GM23338 (cell line): ENCODE results near the gene SLC4A4. TPM values are rescaled to one million over a fixed set of nuclear protein-coding genes. Genes with fewer than 3 reads are reported as not detected.

ENCODE experiments used
- ATAC-seq: fragments of 200-7000 bp; cut with Tn5 transposase; 3 replicates; pipeline ENCODE4 v1.9.1; 2020
- DNase-seq: peaks from one replicate; pipeline ENCODE4 v3.0.0-alpha.2; 2015; ENCODE audit warnings: low spot score
- H2AFZ ChIP-seq: fragments of 200-600 bp; sonication (generic); 2 replicates; pipeline ENCODE4 v1.8.0; 2016; ENCODE audit warnings: antibody characterized with exemption, mild to moderate bottlenecking, moderate library complexity
- H3F3A ChIP-seq: fragments of 200-600 bp; sonication (generic); replicated peaks from 2 replicates; pipeline ENCODE4 v1.8.0; 2017; ENCODE audit warnings: antibody characterized with exemption, mixed run types, low read depth
- H3K27ac ChIP-seq: fragments of 200-600 bp; sonication (generic); 2 replicates; pipeline ENCODE4 v1.6.1; 2016; ENCODE audit warnings: low read depth
- H3K27me3 ChIP-seq: fragments of 200-600 bp; sonication (generic); 2 replicates; pipeline ENCODE4 v1.8.0; 2016; ENCODE audit warnings: mild to moderate bottlenecking, mixed run types, moderate library complexity; ENCODE audit not compliant: insufficient read depth
- H3K36me3 ChIP-seq: fragments of 200-600 bp; sonication (generic); 2 replicates; pipeline ENCODE4 v1.8.0; 2016; ENCODE audit warnings: mild to moderate bottlenecking; ENCODE audit not compliant: insufficient read depth
- H3K4me1 ChIP-seq: fragments of 200-600 bp; sonication (generic); 2 replicates; pipeline ENCODE4 v1.8.0; 2016; ENCODE audit warnings: mild to moderate bottlenecking, moderate library complexity; ENCODE audit not compliant: insufficient read depth
- H3K4me2 ChIP-seq: fragments of 200-600 bp; sonication (generic); 2 replicates; pipeline ENCODE4 v1.7.1; 2017; ENCODE audit warnings: mixed run types
- H3K4me3 ChIP-seq: fragments of 200-600 bp; sonication (generic); 2 replicates; pipeline ENCODE4 v1.6.1; 2016; ENCODE audit warnings: mixed run types
- H3K79me2 ChIP-seq: fragments of 200-600 bp; sonication (generic); replicated peaks from 2 replicates; pipeline ENCODE4 v1.8.0; 2017; ENCODE audit warnings: mild to moderate bottlenecking; ENCODE audit not compliant: insufficient read depth
- H3K9me2 ChIP-seq: fragments of 200-600 bp; sonication (generic); 2 replicates; pipeline ENCODE4 v1.8.0; 2017; ENCODE audit not compliant: insufficient read depth
- H4K20me1 ChIP-seq: fragments of 200-600 bp; sonication (generic); replicated peaks from 2 replicates; pipeline ENCODE4 v1.8.0; 2017; ENCODE audit warnings: mild to moderate bottlenecking; ENCODE audit not compliant: insufficient read depth
- H3K27ac Mint-ChIP-seq: 2 replicates; pipeline ENCODE4 v1.8.0; 2020; ENCODE audit warnings: inconsistent platforms, mild to moderate bottlenecking, moderate library complexity, mixed read lengths
- H3K27me3 Mint-ChIP-seq: 3 replicates; pipeline ENCODE4 v1.8.0; 2022; ENCODE audit warnings: low read depth, mild to moderate bottlenecking, moderate library complexity, mixed read lengths, inconsistent platforms; ENCODE audit not compliant: insufficient read depth, poor library complexity
- H3K36me3 Mint-ChIP-seq: 3 replicates; pipeline ENCODE4 v1.8.0; 2021; ENCODE audit warnings: low read depth, mild to moderate bottlenecking, inconsistent platforms, moderate library complexity, mixed read lengths
- H3K4me1 Mint-ChIP-seq: 3 replicates; pipeline ENCODE4 v1.8.0; 2020; ENCODE audit warnings: mild to moderate bottlenecking, inconsistent platforms, mixed read lengths
- H3K4me3 Mint-ChIP-seq: 3 replicates; pipeline ENCODE4 v1.8.0; 2021; ENCODE audit warnings: moderate library complexity, mild to moderate bottlenecking, inconsistent platforms, mixed read lengths
- H3K9me3 Mint-ChIP-seq: 3 replicates; pipeline ENCODE4 v1.8.0; 2020; ENCODE audit warnings: moderate library complexity, mild to moderate bottlenecking, inconsistent platforms, mixed read lengths
- CTCF ChIP-seq, 2 experiments: fragments of 200-600 bp in 1 of 2; sonication (generic) in 1 of 2; conservative IDR thresholded peaks; 2 replicates each; pipeline versions ENCODE4 v1.5.1 to v1.6.1; 2016 to 2017; ENCODE audit warnings: antibody characterized with exemption in 2 of 2, low read depth in 2 of 2, mild to moderate bottlenecking in 2 of 2, moderate library complexity in 1 of 2
- EZH2 ChIP-seq: fragments of 200-600 bp; sonication (generic); IDR thresholded peaks from one replicate; pipeline ENCODE4 v1.8.0; 2017; ENCODE audit warnings: antibody characterized with exemption, mild to moderate bottlenecking, low read depth; ENCODE audit not compliant: unreplicated experiment
- EZH2phosphoT487 ChIP-seq: fragments of 200-600 bp; sonication (generic); IDR thresholded peaks from one replicate; pipeline ENCODE4 v1.8.1; 2018; ENCODE audit warnings: antibody characterized with exemption; ENCODE audit not compliant: unreplicated experiment
- NANOG ChIP-seq: IDR thresholded peaks from 2 replicates; pipeline ENCODE4 v1.6.1; 2016; ENCODE audit warnings: antibody characterized with exemption, borderline replicate concordance
- REST ChIP-seq: IDR thresholded peaks from one replicate; pipeline ENCODE4 v1.6.1; 2018; ENCODE audit warnings: antibody characterized with exemption; ENCODE audit not compliant: unreplicated experiment
- STAT1 ChIP-seq: IDR thresholded peaks from one replicate; pipeline ENCODE4 v1.6.1; 2016; ENCODE audit warnings: antibody characterized with exemption; ENCODE audit not compliant: unreplicated experiment
- ZNF114 ChIP-seq: fragments of 250-450 bp; sonication (Bioruptor Pico); IDR thresholded peaks from 2 replicates; pipeline ENCODE4 v1.5.0; 2020; ENCODE audit warnings: mild to moderate bottlenecking, moderate library complexity
- ZNF331 ChIP-seq: fragments of 250-450 bp; sonication (Bioruptor Pico); IDR thresholded peaks from 2 replicates; pipeline ENCODE4 v1.5.0; 2020; ENCODE audit warnings: low read depth, mild to moderate bottlenecking, moderate library complexity
- polyA plus RNA-seq: library from polyadenylated mRNA; unstranded; fragments of >200 nt; fragmentation: Nextera tagmentation; extraction: Ambion mirVana; gene quantifications from 2 replicates; pipeline ENCODE4 v1.2.1, GENCODE V29; 2016
- total RNA-seq: library from RNA; depleted of rRNA; stranded (reverse); fragments of >200 nt; shearing (Covaris generic); gene quantifications from 2 replicates; pipeline ENCODE4 v1.2.3, GENCODE V29; 2014
- TF ChIP-seq, protein P1 (sequence below): fragments of 250-450 bp; sonication (Bioruptor Pico); IDR thresholded peaks from 2 replicates; pipeline ENCODE4 v1.5.0; 2020; ENCODE audit warnings: mild to moderate bottlenecking, moderate library complexity

The SLC4A4 gene
- total and polyA plus RNA-seq, 2 experiments from 2014 or later: 1.0 to 1.5 TPM

- H3K27me3 ChIP-seq: no peaks in the 10 kb centered on the region
- no peak for ATAC-seq
- H3K27me3 Mint-ChIP-seq: peaks cover 5% of the 10 kb centered on the region
- no peaks in the 10 kb centered on the region for H3K79me2 ChIP-seq
- H3K36me3 ChIP-seq: no peaks in the 10 kb centered on the region
- H3K4me3 Mint-ChIP-seq: no peak overlapping the region
- H3K27ac ChIP-seq: no peak overlapping the region
- H4K20me1 ChIP-seq: no peaks in the 10 kb centered on the region
- peaks cover 7% of the 10 kb centered on the region; the same call in 1 of the 3 replicates for H3K36me3 Mint-ChIP-seq
- H3K9me2 ChIP-seq: no peaks in the 10 kb centered on the region
- no peak for DNase-seq
- H3K4me2 ChIP-seq: no peak overlapping the region
- no peak overlapping the region for H3K4me3 ChIP-seq
- H3K4me1 ChIP-seq: peaks cover 13% of the 10 kb centered on the region; the same call in 1 of the 2 replicates
- TF ChIP-seq REST: no peak
- TF ChIP-seq ZNF331 (CRISPR knock-in tag): no peak
- TF ChIP-seq EZH2phosphoT487: no peak
- TF ChIP-seq STAT1: no peak
- TF ChIP-seq ZNF114 (CRISPR knock-in tag): no peak
- TF ChIP-seq NANOG: no peak
- no peaks in the 10 kb centered on the region for H3F3A ChIP-seq
- peaks cover 16% of the 10 kb centered on the region for H3K4me1 Mint-ChIP-seq
- no peak overlapping the region for H2AFZ ChIP-seq
- peaks cover 3% of the 10 kb centered on the region; the same call in 2 of the 3 replicates for H3K9me3 Mint-ChIP-seq
- no peak overlapping the region for H3K27ac Mint-ChIP-seq
These were observed 249.2 kb downstream of the SLC4A4 start for GRCh38 chr4:71587995-71588394.

GRCh38 chr4:71592793-71593192 is 254.0 kb downstream of the SLC4A4 start:
- H3K27me3 Mint-ChIP-seq: peaks cover 7% of the 10 kb centered on the region

More at GRCh38 chr4:71592793-71593192, 254.0 kb downstream of the SLC4A4 start:
- ATAC-seq: no peak
- H3F3A ChIP-seq: no peaks in the 10 kb centered on the region
- no peak overlapping the region for H3K4me3 ChIP-seq
- H3K4me3 Mint-ChIP-seq: 0 out of 3 replicates have a peak overlapping the region, but pooled peaks have one; percentile 22
- no peak for DNase-seq
- H3K79me2 ChIP-seq: no peaks in the 10 kb centered on the region
- H3K27ac ChIP-seq: no peak overlapping the region
- TF ChIP-seq EZH2 (no peak), ZNF331 (CRISPR knock-in tag) (no peak), CTCF (conservative IDR thresholded peaks at IDR 0.05; ENCODE audit: low read depth in 2 of 2) (no peak)
- TF ChIP-seq, protein P1, sequence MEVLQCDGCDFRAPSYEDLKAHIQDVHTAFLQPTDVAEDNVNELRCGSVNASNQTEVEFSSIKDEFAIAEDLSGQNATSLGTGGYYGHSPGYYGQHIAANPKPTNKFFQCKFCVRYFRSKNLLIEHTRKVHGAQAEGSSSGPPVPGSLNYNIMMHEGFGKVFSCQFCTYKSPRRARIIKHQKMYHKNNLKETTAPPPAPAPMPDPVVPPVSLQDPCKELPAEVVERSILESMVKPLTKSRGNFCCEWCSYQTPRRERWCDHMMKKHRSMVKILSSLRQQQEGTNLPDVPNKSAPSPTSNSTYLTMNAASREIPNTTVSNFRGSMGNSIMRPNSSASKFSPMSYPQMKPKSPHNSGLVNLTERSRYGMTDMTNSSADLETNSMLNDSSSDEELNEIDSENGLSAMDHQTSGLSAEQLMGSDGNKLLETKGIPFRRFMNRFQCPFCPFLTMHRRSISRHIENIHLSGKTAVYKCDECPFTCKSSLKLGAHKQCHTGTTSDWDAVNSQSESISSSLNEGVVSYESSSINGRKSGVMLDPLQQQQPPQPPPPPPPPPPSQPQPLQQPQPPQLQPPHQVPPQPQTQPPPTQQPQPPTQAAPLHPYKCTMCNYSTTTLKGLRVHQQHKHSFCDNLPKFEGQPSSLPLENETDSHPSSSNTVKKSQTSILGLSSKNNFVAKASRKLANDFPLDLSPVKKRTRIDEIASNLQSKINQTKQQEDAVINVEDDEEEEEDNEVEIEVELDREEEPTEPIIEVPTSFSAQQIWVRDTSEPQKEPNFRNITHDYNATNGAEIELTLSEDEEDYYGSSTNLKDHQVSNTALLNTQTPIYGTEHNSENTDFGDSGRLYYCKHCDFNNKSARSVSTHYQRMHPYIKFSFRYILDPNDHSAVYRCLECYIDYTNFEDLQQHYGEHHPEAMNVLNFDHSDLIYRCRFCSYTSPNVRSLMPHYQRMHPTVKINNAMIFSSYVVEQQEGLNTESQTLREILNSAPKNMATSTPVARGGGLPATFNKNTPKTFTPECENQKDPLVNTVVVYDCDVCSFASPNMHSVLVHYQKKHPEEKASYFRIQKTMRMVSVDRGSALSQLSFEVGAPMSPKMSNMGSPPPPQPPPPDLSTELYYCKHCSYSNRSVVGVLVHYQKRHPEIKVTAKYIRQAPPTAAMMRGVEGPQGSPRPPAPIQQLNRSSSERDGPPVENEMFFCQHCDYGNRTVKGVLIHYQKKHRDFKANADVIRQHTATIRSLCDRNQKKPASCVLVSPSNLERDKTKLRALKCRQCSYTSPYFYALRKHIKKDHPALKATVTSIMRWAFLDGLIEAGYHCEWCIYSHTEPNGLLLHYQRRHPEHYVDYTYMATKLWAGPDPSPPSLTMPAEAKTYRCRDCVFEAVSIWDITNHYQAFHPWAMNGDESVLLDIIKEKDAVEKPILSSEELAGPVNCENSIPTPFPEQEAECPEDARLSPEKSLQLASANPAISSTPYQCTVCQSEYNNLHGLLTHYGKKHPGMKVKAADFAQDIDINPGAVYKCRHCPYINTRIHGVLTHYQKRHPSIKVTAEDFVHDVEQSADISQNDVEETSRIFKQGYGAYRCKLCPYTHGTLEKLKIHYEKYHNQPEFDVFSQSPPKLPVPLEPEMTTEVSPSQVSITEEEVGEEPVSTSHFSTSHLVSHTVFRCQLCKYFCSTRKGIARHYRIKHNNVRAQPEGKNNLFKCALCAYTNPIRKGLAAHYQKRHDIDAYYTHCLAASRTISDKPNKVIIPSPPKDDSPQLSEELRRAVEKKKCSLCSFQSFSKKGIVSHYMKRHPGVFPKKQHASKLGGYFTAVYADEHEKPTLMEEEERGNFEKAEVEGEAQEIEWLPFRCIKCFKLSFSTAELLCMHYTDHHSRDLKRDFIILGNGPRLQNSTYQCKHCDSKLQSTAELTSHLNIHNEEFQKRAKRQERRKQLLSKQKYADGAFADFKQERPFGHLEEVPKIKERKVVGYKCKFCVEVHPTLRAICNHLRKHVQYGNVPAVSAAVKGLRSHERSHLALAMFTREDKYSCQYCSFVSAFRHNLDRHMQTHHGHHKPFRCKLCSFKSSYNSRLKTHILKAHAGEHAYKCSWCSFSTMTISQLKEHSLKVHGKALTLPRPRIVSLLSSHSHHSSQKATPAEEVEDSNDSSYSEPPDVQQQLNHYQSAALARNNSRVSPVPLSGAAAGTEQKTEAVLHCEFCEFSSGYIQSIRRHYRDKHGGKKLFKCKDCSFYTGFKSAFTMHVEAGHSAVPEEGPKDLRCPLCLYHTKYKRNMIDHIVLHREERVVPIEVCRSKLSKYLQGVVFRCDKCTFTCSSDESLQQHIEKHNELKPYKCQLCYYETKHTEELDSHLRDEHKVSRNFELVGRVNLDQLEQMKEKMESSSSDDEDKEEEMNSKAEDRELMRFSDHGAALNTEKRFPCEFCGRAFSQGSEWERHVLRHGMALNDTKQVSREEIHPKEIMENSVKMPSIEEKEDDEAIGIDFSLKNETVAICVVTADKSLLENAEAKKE (CRISPR knock-in tag): no peak
- peaks cover 3% of the 10 kb centered on the region; the same call in 1 of the 3 replicates for H3K36me3 Mint-ChIP-seq
- H3K36me3 ChIP-seq: no peaks in the 10 kb centered on the region
- H3K4me2 ChIP-seq: peak overlapping the region; percentile 15
- H3K9me3 Mint-ChIP-seq: no peaks in the 10 kb centered on the region; the same call in 1 of the 3 replicates
- peak overlapping the region; percentile 73; the same call in 1 of the 2 replicates for H3K27ac Mint-ChIP-seq
- H4K20me1 ChIP-seq: no peaks in the 10 kb centered on the region
- H3K9me2 ChIP-seq: no peaks in the 10 kb centered on the region
- peaks cover 26% of the 10 kb centered on the region for H3K4me1 Mint-ChIP-seq
- H3K4me1 ChIP-seq: peaks cover 30% of the 10 kb centered on the region
- no peak overlapping the region for H2AFZ ChIP-seq
- H3K27me3 ChIP-seq: no peaks in the 10 kb centered on the region
